Fibroblast of skin of left quadriceps (primary cell): ENCODE results near the gene HAUS3.
A peak's percentile ranks its signal among the peaks of the same experiment; 100 is the strongest.
"Not testable (repeated sequence)": the region's sequence is repeated elsewhere in the genome, so short reads cannot be mapped to it uniquely, and the experiment has no call there.

ENCODE experiments used
- DNase-seq, 2 experiments: peaks; one replicate each; pipeline ENCODE4 v3.0.0-alpha.2; 2013; ENCODE audit warnings: low read depth in 2 of 2

Gene HAUS3

DNA sequence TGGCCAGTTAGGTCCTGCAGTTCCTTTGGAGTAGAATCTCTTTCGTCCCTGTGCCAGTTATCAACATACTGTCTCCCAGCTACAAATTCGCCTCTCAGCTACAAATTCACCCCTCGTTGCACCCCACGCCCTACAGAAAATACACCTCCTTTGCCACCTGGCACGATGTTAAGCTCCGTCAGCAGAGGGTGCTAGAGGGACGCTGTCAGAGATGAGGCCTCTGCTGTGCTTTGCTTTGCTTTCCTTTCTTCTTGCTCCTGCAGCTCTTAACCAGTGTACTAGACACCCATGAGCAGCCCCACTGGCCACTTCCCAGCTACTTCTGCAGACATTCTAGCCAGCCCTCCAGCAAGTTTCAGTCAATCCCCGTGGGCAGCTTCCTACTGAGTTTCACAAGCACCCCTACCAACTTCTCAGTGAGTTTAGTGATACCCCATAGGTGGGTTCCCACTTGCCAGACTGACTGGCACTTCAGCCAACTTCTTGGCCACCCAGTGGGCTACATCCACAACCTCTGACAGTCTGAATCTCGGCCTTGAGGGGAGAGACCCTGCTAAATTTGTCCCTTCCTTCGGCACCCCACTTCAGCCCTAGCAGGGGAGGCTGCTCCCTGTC, 21.8 kb downstream of the HAUS3 start:
- DNase-seq, result peak; percentile 41 to 42

DNA sequence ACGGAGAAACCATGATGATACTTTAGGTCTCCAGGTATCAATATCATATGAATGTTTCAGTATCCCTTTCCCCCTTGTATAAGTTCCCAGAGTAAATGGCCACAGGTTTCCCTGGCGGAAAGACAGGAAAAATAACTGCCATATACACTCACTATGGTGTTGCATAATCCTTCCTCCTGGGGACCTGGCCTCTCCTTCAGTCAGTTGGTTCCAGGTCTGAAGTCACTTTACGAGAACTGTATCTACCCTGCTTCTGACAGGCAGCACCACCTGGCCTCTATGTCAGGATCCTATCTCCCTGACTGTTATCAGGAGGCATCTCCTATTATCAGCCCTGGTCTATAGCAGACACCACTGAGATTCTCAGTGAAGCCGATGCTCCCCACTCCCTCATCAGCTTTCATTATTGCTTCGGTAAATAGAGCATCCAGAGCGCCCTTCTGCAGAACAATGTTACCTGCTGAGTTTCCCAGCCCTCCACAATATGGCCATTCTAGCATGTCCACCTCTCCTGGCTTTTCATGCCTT, 22.6 kb downstream of the HAUS3 start:
- no peak for DNase-seq

DNA sequence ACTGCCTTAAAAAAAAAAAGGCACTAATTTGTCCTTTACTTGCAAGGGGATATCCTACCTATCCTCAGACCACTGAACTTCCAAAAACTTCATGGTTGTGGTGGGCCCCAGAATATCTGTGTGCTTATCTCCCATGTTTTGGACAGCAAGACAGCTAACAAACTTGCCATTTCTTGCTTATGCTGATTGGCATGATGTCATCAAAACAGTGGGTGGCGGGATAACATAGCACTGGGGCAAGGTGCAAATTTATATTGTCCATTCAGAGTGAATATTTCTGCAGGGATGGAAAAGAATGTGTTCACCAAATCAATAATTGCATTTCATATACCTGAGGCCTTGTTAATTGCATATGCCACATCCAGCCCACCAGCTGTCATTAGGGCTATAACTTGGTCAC, 23.5 kb downstream of the HAUS3 start:
- no peak for DNase-seq

DNA sequence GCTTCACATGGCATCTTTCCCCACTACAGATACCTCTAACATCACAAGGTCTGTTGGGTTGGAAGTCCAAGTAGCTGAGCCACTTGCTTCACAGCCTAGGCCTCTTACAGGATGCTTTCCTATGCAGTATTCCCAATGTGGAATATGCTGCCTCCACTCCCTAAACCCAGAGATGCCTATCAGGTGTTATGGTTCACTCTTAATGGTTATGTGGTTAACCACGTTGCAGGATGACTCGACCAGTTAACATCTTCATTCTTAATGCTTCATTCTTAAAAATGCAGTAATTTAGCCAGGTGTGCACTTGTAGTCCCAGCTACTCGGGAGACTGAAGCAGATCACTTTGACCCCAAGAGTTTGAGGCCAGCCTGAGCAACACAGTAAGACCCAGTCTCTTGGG, 24.2 kb downstream of the HAUS3 start:
- peak in 1 of 2 experiments; percentile 11 for DNase-seq

DNA sequence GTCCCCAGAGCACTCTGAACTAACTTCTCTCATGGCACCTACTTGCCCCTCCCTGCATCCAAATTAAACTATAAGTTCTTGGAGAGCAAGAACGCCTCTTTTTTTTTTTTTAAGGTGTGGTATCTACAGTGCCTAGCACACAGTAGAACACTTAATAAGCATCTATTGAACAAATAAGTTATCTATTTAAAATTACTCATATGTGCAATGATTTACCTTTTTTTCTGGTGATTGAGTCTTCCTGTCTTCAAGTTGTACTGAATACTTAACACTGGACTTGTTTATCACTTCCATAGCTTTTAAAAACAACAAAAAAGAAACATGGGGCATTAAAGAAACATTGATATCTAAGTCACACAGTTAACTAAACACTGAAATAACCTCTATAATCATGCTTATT, 29.1 kb downstream of the HAUS3 start:
- DNase-seq, result no peak

DNA sequence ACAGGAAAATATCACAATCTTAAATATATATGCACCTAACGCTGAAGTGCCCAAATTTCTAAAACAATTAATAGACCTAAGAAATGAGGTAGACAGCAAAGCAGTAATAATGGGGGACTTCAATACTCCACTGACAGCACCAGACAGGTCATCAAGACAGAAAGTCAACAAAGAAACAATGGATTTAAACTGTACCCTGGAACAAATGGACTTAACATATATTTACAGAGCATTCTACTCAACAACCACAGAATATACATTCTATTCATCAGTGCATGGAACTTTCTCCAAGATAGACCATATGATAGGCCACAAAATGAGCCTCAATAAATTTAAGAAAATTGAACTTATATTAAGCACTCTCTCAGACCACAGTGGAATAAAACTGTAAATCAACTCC, 39.1 kb downstream of the HAUS3 start:
- not testable (repeated sequence) for DNase-seq

DNA sequence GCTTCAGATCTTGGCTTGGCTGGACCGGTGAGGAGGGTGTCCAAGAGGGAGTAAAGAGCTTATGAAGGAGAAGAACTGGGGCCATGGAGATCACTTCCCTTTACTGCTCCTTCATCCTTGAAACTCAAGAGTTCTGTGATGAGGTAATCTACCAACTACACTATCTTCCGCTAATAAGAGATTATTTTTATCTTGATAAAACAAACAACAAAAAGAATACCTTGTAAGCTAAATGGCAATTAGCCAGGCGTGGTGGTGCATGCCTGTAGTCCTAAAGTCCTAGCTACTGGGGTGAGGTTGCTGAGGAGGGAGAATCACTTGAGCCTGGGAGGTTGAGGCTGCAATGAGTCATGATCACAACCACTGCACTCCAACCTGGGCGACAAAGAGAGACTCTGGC, 47.4 kb downstream of the HAUS3 start:
- DNase-seq, result no peak

DNA sequence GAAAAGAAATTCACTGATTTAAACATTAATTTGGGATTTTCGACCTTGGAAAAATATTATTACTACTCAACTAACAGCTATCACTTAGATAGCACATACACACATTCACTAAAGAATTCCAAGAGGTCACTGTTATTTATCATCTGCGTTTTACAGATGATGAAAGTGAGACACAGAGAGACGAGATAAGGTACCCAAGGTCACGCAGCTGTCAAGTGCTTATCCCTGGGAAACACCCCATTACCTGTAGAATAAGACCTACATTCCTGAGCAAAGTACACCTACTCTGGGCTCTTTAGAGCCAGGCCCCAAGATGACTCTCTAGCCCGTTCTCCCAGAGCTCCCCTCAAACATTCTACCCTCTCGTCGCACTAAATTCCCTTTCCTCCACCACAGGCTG, 48.6 kb downstream of the HAUS3 start:
- no peak for DNase-seq

DNA sequence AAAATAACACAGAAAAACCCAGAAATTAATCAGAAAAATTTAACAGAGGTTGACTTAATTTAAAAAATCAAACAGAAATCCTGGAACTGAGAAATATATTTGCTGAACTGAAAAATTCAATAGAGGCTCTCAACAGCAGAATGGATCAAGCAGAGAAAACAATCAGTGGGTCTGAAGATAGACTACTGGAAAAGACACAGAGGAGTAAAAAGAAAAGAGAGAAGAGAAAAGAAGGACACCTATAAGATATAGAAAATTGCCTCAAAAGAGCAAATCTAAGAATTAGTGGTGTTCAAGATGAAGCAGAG, 55.1 kb downstream of the HAUS3 start:
- DNase-seq, result no peak

DNA sequence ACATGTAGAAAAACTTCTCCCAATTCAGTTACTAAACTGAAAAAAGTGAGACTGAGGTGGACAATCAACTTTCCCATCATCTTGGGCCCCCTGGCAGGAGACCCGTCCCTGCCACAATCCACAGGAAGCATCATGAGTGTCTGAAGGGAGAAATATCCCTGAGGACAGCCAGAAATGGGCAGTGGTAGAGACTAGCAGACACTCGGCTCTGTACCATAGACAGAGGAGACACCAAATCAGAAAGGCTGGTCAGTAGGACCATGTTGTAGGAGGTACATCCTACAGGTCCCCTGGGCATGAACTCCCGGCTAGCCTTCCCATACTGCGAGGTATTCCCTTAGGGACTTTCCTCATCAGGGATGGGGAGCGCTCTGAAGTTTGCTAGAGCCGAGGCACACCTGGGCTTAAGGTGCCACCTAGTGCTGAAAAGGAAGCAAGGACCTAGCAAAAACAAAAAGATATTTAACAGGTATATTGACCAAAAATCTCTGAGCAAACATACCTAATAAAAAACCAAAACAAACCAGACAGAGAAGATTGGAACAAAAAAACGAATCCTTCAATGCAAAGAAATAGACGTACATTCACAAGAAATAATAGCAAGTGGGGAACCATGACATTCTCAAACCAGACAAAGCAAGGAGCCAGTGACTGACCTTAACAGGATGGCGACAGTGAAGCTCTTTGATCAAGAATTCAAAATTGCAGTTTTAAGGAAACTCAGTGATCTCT, 55.6 kb downstream of the HAUS3 start:
- no peak for DNase-seq

DNA sequence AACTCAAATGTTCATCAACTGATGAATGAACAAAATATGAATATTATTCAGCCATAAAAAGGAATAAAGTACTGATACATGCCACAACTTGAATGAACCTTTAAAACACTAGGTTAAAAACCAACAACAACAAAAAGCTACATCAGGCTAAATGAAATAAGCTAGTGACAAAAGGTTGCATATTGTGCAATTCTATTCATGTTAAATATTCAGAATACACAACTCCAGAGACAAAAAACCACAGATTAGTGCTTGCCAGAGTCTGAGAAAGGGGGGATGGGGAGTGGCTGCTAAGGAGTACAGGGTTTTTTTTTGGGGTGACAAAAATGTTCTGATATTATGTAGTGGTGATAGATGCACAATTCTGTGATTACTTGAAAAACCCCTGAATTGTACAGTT, 58.5 kb downstream of the HAUS3 start:
- no peak for DNase-seq

DNA sequence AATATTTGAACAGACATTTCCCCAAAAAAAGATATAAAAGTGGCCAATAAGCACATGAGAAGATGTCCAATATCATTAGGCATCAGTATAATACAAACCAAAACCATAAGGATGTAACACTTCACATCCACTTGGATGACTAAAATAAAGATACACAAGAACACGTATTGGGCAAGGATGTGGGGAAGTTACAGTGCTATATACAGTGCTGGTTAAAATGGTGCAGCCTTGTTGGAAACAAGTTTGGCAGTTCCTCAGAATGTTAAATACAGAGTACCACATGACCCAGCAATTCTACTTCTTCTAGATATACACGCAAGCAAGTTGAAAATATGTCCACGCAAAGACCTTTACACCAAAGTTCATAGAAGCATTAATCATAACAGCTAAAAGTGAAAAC, 58.9 kb downstream of the HAUS3 start:
- DNase-seq, result no peak

DNA sequence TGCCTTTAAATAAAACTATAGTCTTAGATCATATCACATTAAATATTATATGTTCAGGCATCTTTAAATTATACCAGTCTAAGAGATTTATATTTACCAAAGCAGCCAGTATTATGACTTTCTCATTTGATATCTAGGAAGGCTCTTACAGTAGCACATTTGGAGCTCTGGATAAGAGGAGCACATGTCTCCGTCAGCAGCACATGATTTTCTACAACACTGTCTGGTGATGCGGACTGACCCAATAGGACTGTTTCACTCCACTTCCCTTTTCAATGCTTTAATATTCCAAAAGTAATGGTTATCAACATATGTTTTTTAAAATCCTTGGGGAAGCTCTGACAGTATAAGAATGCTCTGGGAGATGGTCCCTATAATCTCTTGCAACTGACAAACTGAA, 61.5 kb downstream of the HAUS3 start:
- DNase-seq, result no peak

DNA sequence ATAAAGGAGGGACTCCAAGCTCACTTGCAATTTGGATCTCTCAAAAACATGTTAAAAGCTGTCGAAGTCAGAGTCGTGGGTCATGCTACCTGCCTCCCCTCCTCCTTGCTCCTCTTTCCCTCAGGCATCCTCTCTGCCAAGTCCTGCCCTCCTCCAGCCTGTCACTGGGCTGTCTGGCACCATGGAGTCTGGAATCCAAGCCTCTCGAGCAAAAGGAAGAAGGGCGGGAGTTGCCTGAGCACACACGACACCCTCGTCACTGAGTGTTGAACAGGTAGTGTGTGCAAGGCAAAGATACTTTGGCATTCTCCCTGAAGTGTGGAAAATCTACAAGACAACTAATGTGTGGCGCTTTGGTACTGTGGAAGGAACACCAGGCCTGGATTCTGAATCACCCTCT, 62.2 kb downstream of the HAUS3 start:
- DNase-seq, result no peak

DNA sequence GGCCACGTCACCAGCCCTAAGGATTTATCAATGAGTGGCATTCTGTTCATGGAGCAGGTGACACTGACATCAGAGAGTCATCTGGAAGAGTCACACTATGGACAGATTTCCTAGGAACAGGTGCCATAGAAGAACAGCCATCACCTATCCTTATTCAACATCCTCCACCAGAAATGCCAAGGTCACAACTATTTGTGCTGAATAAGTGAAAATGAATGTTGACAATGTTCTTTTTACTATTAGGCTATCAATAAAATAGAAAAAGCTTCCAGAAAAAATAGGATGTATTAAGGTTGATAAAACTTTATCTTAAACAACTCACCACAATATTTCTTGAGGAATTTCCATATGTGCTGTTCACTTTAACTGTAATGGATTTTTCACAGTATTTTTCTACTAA, 62.9 kb downstream of the HAUS3 start:
- no peak for DNase-seq
